Naive thymus-derived CD4-positive, alpha-beta T cell (primary cell): ENCODE results near the gene THOP1. TPM values are rescaled to one million over a fixed set of nuclear protein-coding genes. Genes with fewer than 3 reads are reported as not detected.

ENCODE experiments used
- ATAC-seq: fragments of 150-1000 bp; cut with Tn5 transposase; 2 replicates; pipeline ENCODE4 v1.10.0; 2021; ENCODE audit warnings: mild to moderate bottlenecking, moderate library complexity
- CTCF ChIA-PET: fragments of 350-600 bp; sonication (Branson Sonifier 250); formaldehyde crosslinking; loops from one replicate; lab custom pipeline; 2021; ENCODE audit warnings: antibody characterized with exemption; lab: Charles Lee
- POLR2A ChIA-PET: fragments of 350-600 bp; sonication (Branson Sonifier 250); formaldehyde crosslinking; loops from one replicate; lab custom pipeline; 2021; ENCODE audit warnings: antibody characterized with exemption, inconsistent platforms; lab: Charles Lee
- DNase-seq, 9 donors: peaks; one replicate each; pipeline versions ENCODE4 v3.0.0 to v3.0.0-alpha.2; 2020 to 2022; ENCODE audit warnings: mixed read lengths in 1 of 9
- H3K27ac ChIP-seq: one replicate; pipeline ENCODE4 v1.7.0; 2013; ENCODE audit warnings: mild to moderate bottlenecking, low read depth, low read length, moderate library complexity
- H3K27me3 ChIP-seq, 2 donors: one replicate each; pipeline ENCODE4 v1.7.0; 2013; ENCODE audit warnings: low read length in 2 of 2, mild to moderate bottlenecking in 2 of 2, moderate library complexity in 2 of 2; ENCODE audit not compliant: control insufficient read depth in 2 of 2, insufficient read depth in 2 of 2
- H3K36me3 ChIP-seq, 3 experiments: 1 replicate in 2 of 3; 2 replicates in 1 of 3; pipeline ENCODE4 v1.7.0; 2013; ENCODE audit warnings: low read length in 3 of 3, mild to moderate bottlenecking in 3 of 3, moderate library complexity in 1 of 3; ENCODE audit not compliant: insufficient read depth in 3 of 3, control insufficient read depth in 2 of 3
- H3K4me1 ChIP-seq, 2 donors: one replicate each; pipeline ENCODE4 v1.7.0; 2013; ENCODE audit warnings: low read length in 2 of 2, mild to moderate bottlenecking in 2 of 2, moderate library complexity in 1 of 2; ENCODE audit not compliant: control insufficient read depth in 2 of 2, insufficient read depth in 2 of 2
- H3K4me3 ChIP-seq: 2 replicates; pipeline ENCODE4 v1.7.0; 2013; ENCODE audit warnings: mild to moderate bottlenecking, low read length
- H3K9me3 ChIP-seq, 3 experiments: 1 replicate in 2 of 3; 2 replicates in 1 of 3; pipeline ENCODE4 v1.7.0; 2013; ENCODE audit warnings: low read length in 3 of 3; ENCODE audit not compliant: control insufficient read depth in 2 of 3
- H3K27ac Mint-ChIP-seq, 9 donors: one replicate each; pipeline ENCODE4 v1.8.0; 2020 to 2022; ENCODE audit warnings: mixed read lengths in 9 of 9, mild to moderate bottlenecking in 8 of 9, moderate library complexity in 5 of 9, inconsistent platforms in 2 of 9
- H3K27me3 Mint-ChIP-seq, 5 donors: one replicate each; pipeline ENCODE4 v1.8.0; 2021 to 2022; ENCODE audit warnings: mixed read lengths in 5 of 5, mild to moderate bottlenecking in 1 of 5
- H3K36me3 Mint-ChIP-seq, 5 donors: one replicate each; pipeline ENCODE4 v1.8.0; 2020 to 2022; ENCODE audit warnings: mixed read lengths in 5 of 5, mild to moderate bottlenecking in 3 of 5, inconsistent platforms in 1 of 5
- H3K4me1 Mint-ChIP-seq, 7 donors: one replicate each; pipeline ENCODE4 v1.8.0; 2020 to 2022; ENCODE audit warnings: mixed read lengths in 7 of 7, mild to moderate bottlenecking in 3 of 7, inconsistent platforms in 1 of 7
- H3K4me3 Mint-ChIP-seq, 10 donors: one replicate each; pipeline ENCODE4 v1.8.0; 2020 to 2022; ENCODE audit warnings: mild to moderate bottlenecking in 10 of 10, mixed read lengths in 10 of 10, moderate library complexity in 6 of 10, inconsistent platforms in 2 of 10
- H3K9me3 Mint-ChIP-seq, 11 donors: one replicate each; pipeline ENCODE4 v1.8.0; 2020 to 2022; ENCODE audit warnings: mixed read lengths in 11 of 11, mild to moderate bottlenecking in 4 of 11, inconsistent platforms in 1 of 11, moderate library complexity in 1 of 11
- intact Hi-C, 2 donors: fragments of 100-400 bp; cut with micrococcal nuclease; formaldehyde crosslinking; loops; one replicate each; pipeline ENCODE4 v1.15.1; 2023
- polyA plus RNA-seq, 2 donors: library from polyadenylated mRNA; unstranded; fragments of 300-500 nt; fragmentation: Illumina TruSeq; gene quantifications; one replicate each; pipeline ENCODE4 v1.2.3, GENCODE V29; 2021
- total RNA-seq, 6 experiments: library from RNA in 5 of 6; stranded (reverse) in 5 of 6; gene quantifications; 1 replicate in 5 of 6; 2 replicates in 1 of 6; pipeline ENCODE4 v1.2.3 and lab custom pipeline; 2021 to 2026

The THOP1 gene
- total and polyA plus RNA-seq, 7 experiments from 2014 or later, result 26.4 to 98.2 (median 29.7) TPM

- intact Hi-C loops, result no loop called here
- Mint-ChIP-seq H3K27ac (no peak overlapping the region), H3K4me3 (no peak overlapping the region), H3K27me3 (no peaks in the 10 kb centered on the region), H3K36me3 (peaks cover 0 to 4% (median 3%) of the 10 kb centered on the region in 5 donors), H3K9me3 (no peaks in the 10 kb centered on the region), H3K4me1 (no peaks in the 10 kb centered on the region)
- DNase-seq, result no peak
- H3K4me1 ChIP-seq, result no peaks in the 10 kb centered on the region
- ChIA-PET POLR2A (no interaction called here), CTCF (no interaction called here)
- H3K4me3 ChIP-seq, result no peak overlapping the region
- H3K27ac ChIP-seq, result no peak overlapping the region
- H3K36me3 ChIP-seq, result peaks cover 0 to 76% (median 0%) of the 10 kb centered on the region in 3 experiments
- no peak for ATAC-seq
- no peaks in the 10 kb centered on the region for H3K9me3 ChIP-seq
- H3K27me3 ChIP-seq, result no peaks in the 10 kb centered on the region
Measured at GRCh38 chr19:2766594-2767372, 18.5 kb upstream of the THOP1 start.

GRCh38 chr19:2767688-2768087 is 17.6 kb upstream of the THOP1 start:
- no peaks in the 10 kb centered on the region for H3K27me3 Mint-ChIP-seq
- Histone ChIP-seq H3K27ac (no peak overlapping the region), H3K4me3 (no peak overlapping the region), H3K4me1 (no peaks in the 10 kb centered on the region), H3K9me3 (no peaks in the 10 kb centered on the region), H3K27me3 (no peaks in the 10 kb centered on the region), H3K36me3 (peaks cover 0 to 74% (median 0%) of the 10 kb centered on the region in 3 experiments)
- no peaks in the 10 kb centered on the region for H3K9me3 Mint-ChIP-seq
- no peak overlapping the region for H3K4me3 Mint-ChIP-seq
- peaks cover 0 to 4% (median 2%) of the 10 kb centered on the region in 5 donors for H3K36me3 Mint-ChIP-seq
- H3K4me1 Mint-ChIP-seq, result peaks cover 0 to 8% (median 8%) of the 10 kb centered on the region in 7 donors
- no peak for DNase-seq
- no peak overlapping the region for H3K27ac Mint-ChIP-seq
- ChIA-PET CTCF (interaction anchor here (0.7 kb wide), 1 partner anchor 120 kb away, joined by 3 read pairs; no protein-coding TSS in a partner anchor), POLR2A (no interaction called here)
- intact Hi-C loops, result no loop called here
- no peak for ATAC-seq

- Mint-ChIP-seq H3K4me1 (peaks cover 0 to 9% (median 8%) of the 10 kb centered on the region in 7 donors), H3K36me3 (peaks cover 0 to 4% (median 2%) of the 10 kb centered on the region in 5 donors), H3K9me3 (no peaks in the 10 kb centered on the region), H3K27ac (no peak overlapping the region), H3K27me3 (no peaks in the 10 kb centered on the region), H3K4me3 (no peak overlapping the region)
- peaks cover 0 to 65% (median 0%) of the 10 kb centered on the region in 3 experiments for H3K36me3 ChIP-seq
- no peak for ATAC-seq
- no peaks in the 10 kb centered on the region for H3K27me3 ChIP-seq
- POLR2A ChIA-PET, result no interaction called here
- H3K27ac ChIP-seq, result no peak overlapping the region
- DNase-seq, result no peak
- no peak overlapping the region for H3K4me3 ChIP-seq
- intact Hi-C loops, result no loop called here
- no peaks in the 10 kb centered on the region for H3K4me1 ChIP-seq
- H3K9me3 ChIP-seq, result no peaks in the 10 kb centered on the region
- CTCF ChIA-PET, result interaction anchor here (0.7 kb wide), 1 partner anchor 121 kb away, joined by 3 read pairs; no protein-coding TSS in a partner anchor
Measured at GRCh38 chr19:2768365-2769132, 16.8 kb upstream of the THOP1 start.

- Mint-ChIP-seq H3K36me3 (peaks cover 0 to 4% (median 0%) of the 10 kb centered on the region in 5 donors), H3K4me3 (no peak overlapping the region), H3K9me3 (no peaks in the 10 kb centered on the region), H3K27me3 (no peaks in the 10 kb centered on the region), H3K27ac (no peak overlapping the region), H3K4me1 (peaks cover 0 to 13% (median 12%) of the 10 kb centered on the region in 7 donors)
- ATAC-seq, result no peak
- no peaks in the 10 kb centered on the region for H3K9me3 ChIP-seq
- no peaks in the 10 kb centered on the region for H3K27me3 ChIP-seq
- H3K4me3 ChIP-seq, result no peak overlapping the region
- no peaks in the 10 kb centered on the region for H3K4me1 ChIP-seq
- intact Hi-C loops, result no loop called here
- ChIA-PET POLR2A (no interaction called here), CTCF (no interaction called here)
- H3K27ac ChIP-seq, result no peak overlapping the region
- peaks cover 0 to 59% (median 0%) of the 10 kb centered on the region in 3 experiments for H3K36me3 ChIP-seq
- no peak for DNase-seq
Measured at GRCh38 chr19:2769218-2769617, 16.1 kb upstream of the THOP1 start.

GRCh38 chr19:2770055-2771013 is 15.0 kb upstream of the THOP1 start:
- H3K4me1 ChIP-seq, result peaks cover 0 to 3% of the 10 kb centered on the region in 2 donors
- intact Hi-C loops, result no loop called here
- Mint-ChIP-seq H3K4me3 (no peak overlapping the region), H3K9me3 (no peaks in the 10 kb centered on the region), H3K36me3 (peaks cover 0 to 2% (median 0%) of the 10 kb centered on the region in 5 donors), H3K27ac (peak overlapping the region in 1 of 9 donors; percentile 9), H3K4me1 (peaks cover 5 to 25% (median 20%) of the 10 kb centered on the region in 7 donors), H3K27me3 (no peaks in the 10 kb centered on the region)
- H3K36me3 ChIP-seq, result peaks cover 0 to 48% (median 0%) of the 10 kb centered on the region in 3 experiments
- no peak for DNase-seq
- CTCF ChIA-PET, result interaction anchor here (1.1 kb wide), 1 partner anchor 20 kb away, joined by 4 read pairs; no protein-coding TSS in a partner anchor
- no peaks in the 10 kb centered on the region for H3K9me3 ChIP-seq
- H3K27me3 ChIP-seq, result no peaks in the 10 kb centered on the region
- no peak overlapping the region for H3K27ac ChIP-seq
- ATAC-seq, result peak; percentile 22
- POLR2A ChIA-PET, result interaction anchor here (1.0 to 1.1 kb wide), 2 partner anchors 13 to 633 kb away, joined by 3 read pairs; no protein-coding TSS in a partner anchor
- no peak overlapping the region for H3K4me3 ChIP-seq
